GM06990 (cell line): ENCODE results near the gene DHX57.
A peak's percentile ranks its signal among the peaks of the same experiment; 100 is the strongest.

Experiments used
- DNase-seq: peaks from one replicate; pipeline ENCODE4 v3.0.0-alpha.2; 2011; ENCODE audit not compliant: insufficient read length; ENCODE audit errors: extremely low read depth
- H3K27me3 ChIP-seq: replicated peaks from 2 replicates; pipeline ENCODE4 v1.6.0; 2011; ENCODE audit warnings: low read length; ENCODE audit not compliant: control insufficient read depth, insufficient read depth
- H3K36me3 ChIP-seq: 2 replicates; pipeline ENCODE4 v1.5.1; 2011; ENCODE audit warnings: low read length; ENCODE audit not compliant: control insufficient read depth, insufficient read depth
- H3K4me3 ChIP-seq: replicated peaks from 2 replicates; pipeline ENCODE4 v1.5.1; 2011; ENCODE audit warnings: low read depth, mild to moderate bottlenecking, control low read depth, low read length
- TF ChIP-seq, protein P1 (sequence below): IDR thresholded peaks from 2 replicates; pipeline ENCODE4 v1.5.1; 2011; ENCODE audit warnings: low read length, control low read depth, mild to moderate bottlenecking, inconsistent platforms; ENCODE audit not compliant: insufficient read depth, poor library complexity, severe bottlenecking

The DHX57 gene

DNA sequence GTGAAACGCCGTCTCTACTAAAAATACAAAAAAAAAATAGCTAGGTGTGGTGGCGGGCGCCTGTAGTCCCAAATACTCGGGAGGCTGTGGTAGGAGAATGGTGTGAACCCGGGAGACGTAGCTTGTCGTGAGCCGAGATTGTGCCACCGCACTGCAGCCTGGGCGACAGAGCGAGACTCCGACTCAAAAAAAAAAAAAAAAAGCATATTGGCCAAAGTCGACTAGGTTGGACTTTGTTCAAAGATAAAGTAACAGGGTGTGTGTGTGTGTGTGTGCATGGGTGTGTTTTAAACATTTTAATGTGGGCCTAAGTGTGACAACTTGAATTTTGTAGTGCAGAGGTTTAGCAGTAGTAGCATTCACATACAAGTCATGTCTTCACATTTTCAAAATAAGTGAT lies 86.0 kb downstream of the DHX57 start:
- H3K36me3 ChIP-seq, result no peaks in the 10 kb centered on the region
- no peaks in the 10 kb centered on the region for H3K27me3 ChIP-seq
- H3K4me3 ChIP-seq, result no peak overlapping the region
- TF ChIP-seq, protein P1, sequence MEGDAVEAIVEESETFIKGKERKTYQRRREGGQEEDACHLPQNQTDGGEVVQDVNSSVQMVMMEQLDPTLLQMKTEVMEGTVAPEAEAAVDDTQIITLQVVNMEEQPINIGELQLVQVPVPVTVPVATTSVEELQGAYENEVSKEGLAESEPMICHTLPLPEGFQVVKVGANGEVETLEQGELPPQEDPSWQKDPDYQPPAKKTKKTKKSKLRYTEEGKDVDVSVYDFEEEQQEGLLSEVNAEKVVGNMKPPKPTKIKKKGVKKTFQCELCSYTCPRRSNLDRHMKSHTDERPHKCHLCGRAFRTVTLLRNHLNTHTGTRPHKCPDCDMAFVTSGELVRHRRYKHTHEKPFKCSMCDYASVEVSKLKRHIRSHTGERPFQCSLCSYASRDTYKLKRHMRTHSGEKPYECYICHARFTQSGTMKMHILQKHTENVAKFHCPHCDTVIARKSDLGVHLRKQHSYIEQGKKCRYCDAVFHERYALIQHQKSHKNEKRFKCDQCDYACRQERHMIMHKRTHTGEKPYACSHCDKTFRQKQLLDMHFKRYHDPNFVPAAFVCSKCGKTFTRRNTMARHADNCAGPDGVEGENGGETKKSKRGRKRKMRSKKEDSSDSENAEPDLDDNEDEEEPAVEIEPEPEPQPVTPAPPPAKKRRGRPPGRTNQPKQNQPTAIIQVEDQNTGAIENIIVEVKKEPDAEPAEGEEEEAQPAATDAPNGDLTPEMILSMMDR, result no peak
- no peak for DNase-seq

DNA sequence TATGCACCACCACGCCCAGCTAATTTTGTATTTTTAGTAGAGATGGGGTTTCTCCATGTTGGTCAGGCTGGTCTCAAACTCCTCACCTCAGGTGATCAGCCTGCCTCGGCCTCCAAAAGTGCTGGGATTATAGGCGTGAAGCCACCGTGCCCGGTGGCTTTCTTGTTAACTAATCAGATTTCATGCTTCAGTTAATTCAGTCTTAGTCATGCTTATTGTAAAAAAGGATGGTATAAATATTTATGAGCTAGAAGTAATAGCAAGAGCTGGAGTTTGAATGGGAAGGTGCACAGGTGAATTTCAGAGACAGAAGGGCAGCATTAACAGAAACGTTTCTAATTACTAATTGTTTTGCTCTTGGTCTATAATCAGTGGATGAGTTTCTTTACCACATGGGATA lies 87.4 kb downstream of the DHX57 start:
- Histone ChIP-seq H3K4me3 (no peak overlapping the region), H3K36me3 (no peaks in the 10 kb centered on the region), H3K27me3 (no peaks in the 10 kb centered on the region)
- no peak for DNase-seq
- TF ChIP-seq, protein P1, result no peak

DNA sequence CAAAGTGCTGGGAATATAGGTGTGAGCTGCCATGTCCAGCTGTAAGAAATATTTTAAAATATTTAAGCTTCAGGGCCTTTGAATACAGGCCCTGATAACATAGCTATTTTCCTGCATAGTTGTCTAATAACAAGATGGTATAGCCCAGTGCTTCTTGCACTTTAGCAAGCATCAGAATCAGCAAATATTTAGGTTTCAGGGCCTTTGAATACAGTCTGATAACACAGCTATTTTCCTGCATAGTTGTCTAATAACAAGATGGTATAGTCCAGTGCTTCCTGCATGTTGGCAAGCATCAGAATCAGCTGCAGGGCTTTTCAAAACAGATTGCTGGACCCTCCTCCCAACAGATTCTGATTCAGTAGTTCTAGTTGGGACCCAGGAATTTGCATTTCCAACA lies 92.1 kb downstream of the DHX57 start:
- TF ChIP-seq, protein P1, result no peak
- DNase-seq, result no peak
- Histone ChIP-seq H3K36me3 (peaks cover 2% of the 10 kb centered on the region), H3K4me3 (no peak overlapping the region), H3K27me3 (no peaks in the 10 kb centered on the region)

DNA sequence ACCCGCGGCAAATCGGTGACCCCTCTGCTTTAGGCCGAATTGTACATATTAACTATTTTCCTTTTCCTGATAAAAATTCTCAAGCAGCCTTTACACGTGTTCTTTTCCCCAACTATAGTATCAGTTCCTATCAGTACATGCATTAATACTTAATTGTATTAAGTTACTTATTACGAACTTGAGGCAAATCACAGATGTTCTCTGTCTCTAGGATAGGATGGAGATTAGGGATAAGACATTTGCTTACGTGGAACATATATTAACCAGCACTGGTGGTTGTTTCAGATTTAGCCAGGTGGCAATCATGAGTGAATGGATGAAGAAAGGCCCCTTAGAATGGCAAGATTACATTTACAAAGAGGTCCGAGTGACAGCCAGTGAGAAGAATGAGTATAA lies 97.0 kb downstream of the DHX57 start:
- Histone ChIP-seq H3K4me3 (peak overlapping the region; percentile 91), H3K27me3 (no peaks in the 10 kb centered on the region), H3K36me3 (peaks cover 2% of the 10 kb centered on the region)
- TF ChIP-seq, protein P1, result no peak
- DNase-seq, result no peak

DNA sequence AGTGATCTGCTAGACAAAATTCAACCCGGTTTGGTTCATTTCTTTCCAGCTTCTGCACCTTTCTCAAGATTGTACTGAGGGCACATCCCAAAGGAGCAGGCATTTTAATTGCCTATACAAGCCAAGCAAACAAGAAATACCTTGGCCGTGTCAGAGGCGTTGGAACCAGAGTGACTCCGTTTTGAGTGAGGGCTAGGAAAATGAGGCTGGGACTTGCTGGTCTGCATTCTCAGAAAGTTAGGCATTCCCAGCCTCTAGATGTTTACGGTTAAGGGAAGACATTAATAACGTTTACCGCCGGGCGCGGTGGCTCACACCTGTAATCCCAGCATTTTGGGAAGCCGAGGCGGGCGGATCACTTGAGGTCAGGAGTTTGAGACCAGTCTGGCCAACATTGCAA lies 99.2 kb downstream of the DHX57 start:
- Histone ChIP-seq H3K36me3 (peaks cover 1% of the 10 kb centered on the region), H3K4me3 (no peak overlapping the region), H3K27me3 (no peaks in the 10 kb centered on the region)
- no peak for DNase-seq
- TF ChIP-seq, protein P1, result no peak

DNA sequence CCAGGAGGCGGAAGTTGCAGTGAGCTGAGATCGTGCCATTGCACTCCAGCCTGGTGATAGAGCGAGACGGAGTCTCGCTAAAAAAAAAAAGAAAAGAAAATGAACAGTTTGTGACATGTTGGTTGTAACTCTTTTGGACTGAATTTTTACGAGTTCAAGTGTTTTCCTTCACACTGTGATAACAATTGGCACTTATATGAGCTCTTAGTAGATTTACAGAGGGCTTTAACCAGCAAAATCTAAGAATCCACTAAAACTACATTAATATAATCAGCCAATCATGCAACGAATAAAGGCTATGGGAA lies 99.9 kb downstream of the DHX57 start:
- H3K36me3 ChIP-seq, result no peaks in the 10 kb centered on the region
- no peak for DNase-seq
- H3K27me3 ChIP-seq, result no peaks in the 10 kb centered on the region
- TF ChIP-seq, protein P1, result no peak
- H3K4me3 ChIP-seq, result no peak overlapping the region
